ENCODE results near the gene S1PR5.
A peak's percentile ranks its signal among the peaks of the same experiment; 100 is the strongest.
"Not testable (repeated sequence)": the region's sequence is repeated elsewhere in the genome, so short reads cannot be mapped to it uniquely, and the experiment has no call there.

S1PR5 gene

DNA sequence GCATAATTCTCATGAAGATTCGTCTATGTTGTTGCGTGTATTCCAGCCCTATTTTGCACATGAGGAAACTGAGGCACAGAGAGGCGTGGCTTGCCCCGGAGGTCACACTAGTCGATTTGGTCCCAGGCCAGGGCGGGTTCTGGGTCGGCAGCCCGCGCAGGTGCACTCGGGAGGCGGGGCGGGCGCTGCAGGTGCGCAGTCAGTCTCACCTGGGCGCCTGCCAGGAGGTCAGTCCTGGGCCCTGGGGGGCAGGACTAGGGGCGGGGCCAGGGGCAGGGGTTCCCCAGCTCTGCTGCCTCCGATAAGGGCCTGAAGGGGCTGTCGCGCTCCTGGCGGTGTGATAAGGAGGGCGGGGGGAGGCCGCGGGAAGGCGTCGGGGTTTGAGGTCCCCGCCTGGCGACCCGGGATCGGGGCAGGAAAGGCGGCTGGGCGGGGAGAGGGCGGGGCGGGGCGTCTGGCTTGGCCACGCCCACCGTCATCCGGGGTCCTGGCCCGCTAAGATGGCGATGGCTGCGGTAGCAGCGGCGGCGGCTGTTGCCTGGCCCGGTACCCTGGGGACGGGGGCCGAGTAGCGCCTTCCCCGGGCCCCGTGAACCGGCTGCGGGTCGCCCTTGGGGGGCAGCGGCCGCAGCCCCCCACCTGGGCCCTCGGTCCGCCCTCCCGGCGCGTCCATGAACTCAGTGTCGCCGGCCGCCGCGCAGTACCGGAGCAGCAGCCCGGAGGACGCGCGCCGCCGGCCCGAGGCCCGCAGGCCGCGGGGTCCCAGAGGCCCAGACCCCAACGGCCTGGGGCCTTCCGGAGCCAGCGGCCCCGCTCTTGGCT, 26.4 kb upstream of the S1PR5 start, which contains the start of gene ATG4D:
TSS of gene ATG4D (plus strand) at position 485 of the 822 bp plus-strand sequence. CDS start at position 672, 187 bp downstream.
- DNase-seq = peak; percentile 98

DNA sequence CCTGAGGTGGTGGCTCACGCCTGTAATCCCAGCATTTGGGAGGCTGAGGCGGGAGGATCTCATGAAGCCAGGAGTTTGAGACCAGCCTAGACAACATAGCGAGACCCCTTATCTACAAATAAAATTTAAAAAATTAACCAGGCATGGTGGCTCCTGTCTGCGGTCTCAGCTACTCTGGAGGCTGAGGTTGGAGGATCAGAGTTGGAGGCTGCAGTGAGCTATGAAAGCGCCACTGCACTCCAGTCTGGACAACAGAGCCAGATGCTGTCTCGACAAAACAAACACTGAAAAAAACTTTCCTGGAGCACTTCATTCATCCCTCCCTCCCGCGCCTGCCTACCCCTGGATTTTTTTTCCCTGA, 25.8 kb upstream of the S1PR5 start:
- DNase-seq = no peak

GRCh38 chr19:10539016-10539415, 21.8 kb upstream of the S1PR5 start:
- not testable (repeated sequence) for DNase-seq

GRCh38 chr19:10538204-10538983, 21.1 kb upstream of the S1PR5 start:
- DNase-seq = no peak

DNA sequence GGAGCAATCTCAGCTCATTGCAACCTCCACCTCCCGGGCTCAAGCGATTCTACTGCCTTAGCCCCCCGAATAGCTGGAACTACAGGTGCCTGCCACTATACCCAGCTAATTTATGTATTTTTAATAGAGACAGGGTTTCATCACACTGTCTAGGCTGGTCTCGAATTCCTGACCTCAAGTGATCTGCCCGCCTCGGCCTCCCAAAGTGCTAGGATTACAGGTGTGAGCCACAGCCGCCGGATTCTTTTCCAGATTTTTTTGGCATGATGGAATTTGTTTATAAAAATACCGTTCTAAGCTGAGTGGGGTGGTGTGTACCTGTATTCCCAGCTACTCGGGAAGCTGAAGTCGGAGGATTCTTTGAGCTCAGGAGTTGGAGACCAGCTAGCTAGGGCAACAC, 20.4 kb upstream of the S1PR5 start:
- no peak for DNase-seq

- DNase-seq = no peak
Measured at GRCh38 chr19:10535613-10536012, 18.4 kb upstream of the S1PR5 start.

DNA sequence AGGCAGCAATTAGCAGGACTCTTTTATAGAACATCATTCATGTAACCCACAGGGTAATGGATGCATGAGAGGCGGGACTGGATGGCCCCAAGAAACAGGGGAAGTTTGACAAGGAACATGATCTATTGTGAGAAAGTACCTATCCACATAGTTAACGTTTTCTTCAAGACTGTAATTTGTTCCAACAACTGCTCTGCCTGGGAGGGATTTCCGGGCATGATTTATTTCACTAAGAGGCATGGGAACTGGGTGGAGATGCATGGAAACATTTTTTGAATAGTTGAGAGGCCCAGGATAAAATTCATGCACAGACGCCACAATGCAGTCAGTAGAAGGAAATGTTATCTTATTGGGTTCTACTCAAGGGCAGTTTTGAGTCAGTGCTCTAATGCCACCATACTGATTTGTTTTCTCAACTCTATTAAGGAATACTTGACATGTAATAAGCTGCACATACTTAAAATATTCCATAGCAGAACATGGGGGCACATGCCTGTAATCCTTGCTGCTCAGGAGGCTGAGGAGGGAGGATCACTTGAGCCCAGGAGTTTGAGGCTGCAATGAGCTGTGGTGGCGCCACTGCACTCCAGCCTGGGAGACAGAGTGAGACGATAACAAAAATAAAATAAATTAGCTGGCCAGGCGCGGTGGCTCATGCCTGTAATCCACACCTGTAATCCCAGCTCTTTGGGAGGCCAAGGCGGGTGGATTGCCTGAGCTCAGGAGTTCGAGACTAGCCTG, 16.6 kb upstream of the S1PR5 start:
- no peak for DNase-seq

DNA sequence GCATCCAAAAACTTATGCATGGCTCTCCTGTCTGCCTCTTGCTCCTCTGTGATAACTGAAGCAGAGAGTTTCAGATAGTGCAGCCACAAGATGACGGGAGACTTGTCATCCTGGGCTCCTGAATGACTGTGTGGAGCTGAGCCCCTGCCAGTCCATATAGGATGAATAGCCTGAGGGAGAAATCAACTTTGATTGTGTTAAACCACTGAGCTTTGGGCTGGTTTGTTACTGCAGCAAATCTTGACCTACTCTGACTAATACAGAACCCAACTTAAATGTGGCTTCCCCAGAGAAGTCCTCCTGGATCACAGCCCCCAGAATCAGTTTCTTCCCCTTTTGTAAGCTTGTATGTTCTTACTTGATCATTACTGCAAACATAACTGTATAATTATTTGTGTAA, 15.2 kb upstream of the S1PR5 start:
- DNase-seq = no peak

GRCh38 chr19:10526887-10527286, 9.6 kb upstream of the S1PR5 start:
- not testable (repeated sequence) for DNase-seq

DNA sequence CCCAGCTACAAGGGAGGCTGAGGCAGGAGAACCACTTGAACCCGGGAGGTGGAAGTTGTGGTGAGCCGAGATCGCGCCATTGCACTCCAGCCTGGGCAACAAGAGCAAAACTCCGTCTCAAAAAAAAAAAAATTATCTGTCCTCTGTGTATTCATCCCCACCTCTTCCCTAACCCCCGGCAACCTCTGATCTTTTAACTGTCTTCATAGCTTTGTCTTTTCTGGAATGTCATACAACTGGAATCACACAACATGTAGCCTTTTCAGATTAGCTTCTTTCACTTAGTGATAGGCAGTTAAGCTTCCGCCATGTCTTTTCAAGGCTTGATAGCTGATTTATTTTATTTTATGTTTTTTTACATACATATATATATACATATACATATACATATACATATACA, 8.4 kb upstream of the S1PR5 start:
- no peak for DNase-seq

- no peak for DNase-seq
Measured at GRCh38 chr19:10523135-10523636, 5.9 kb upstream of the S1PR5 start.

GRCh38 chr19:10521461-10522171, 4.4 kb upstream of the S1PR5 start:
- no peak for DNase-seq

GRCh38 chr19:10520652-10521318, 3.5 kb upstream of the S1PR5 start:
- no peak for DNase-seq

DNA sequence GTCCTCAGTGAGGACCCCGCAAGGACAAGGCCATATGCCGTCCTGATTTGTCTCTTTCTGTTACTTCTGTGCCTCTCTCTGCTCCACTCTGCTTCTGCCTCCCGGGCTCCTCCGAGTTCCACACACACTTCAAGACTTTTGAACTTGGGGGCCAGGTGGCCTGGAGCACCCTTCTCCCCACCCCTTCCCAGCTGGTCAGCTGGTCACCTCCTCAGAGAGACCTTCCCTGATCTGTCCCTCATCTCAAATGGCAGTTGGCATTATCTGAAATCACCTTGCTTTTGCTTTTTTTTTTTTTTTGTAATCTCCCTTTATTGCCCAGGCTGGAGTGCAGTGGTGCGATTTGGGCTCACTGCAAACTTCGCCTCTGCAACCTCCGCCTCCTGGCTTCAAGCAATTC, 2.2 kb upstream of the S1PR5 start:
- DNase-seq = no peak

- DNase-seq = no peak
Measured at GRCh38 chr19:10518444-10519361, 1.5 kb upstream of the S1PR5 start.

DNA sequence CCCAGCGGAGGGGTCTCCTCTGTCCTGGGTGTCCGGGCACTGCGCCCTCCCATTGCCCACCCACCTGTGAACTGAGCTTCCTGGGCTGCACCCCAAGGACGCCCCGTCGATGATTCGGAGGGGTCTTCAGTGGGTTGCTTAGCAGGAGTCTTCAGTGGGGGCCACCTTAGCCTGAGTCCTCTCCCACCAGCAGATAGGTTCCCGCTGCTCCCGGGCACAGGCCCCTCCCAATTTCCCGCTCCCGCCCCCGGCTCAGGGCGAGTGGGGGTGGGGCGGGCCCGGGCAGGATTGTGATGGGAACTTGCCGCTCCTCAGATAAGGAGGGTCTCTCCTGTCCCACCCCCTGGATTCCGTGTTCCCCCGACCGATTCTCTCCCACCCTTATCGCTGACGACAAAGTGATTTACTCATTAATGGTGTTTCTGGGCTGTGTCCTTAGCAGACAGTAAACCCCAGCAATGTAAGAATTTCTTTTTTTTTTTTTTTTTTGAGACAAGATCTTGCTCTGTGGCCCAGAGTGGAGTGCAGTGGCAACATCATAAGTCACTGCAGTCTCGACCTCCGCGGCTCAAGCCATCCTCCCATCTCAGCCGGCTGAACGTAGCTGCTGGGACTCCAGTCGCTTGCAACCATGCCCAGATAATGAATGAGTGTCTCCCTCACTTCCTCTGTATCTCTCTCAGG, 655 bp upstream of the S1PR5 start:
- peak; percentile 60 for DNase-seq

GRCh38 chr19:10516671-10517286, 468 bp downstream of the S1PR5 start:
- no peak for DNase-seq

GRCh38 chr19:10516064-10516385, 1.2 kb downstream of the S1PR5 start:
- DNase-seq = no peak

DNA sequence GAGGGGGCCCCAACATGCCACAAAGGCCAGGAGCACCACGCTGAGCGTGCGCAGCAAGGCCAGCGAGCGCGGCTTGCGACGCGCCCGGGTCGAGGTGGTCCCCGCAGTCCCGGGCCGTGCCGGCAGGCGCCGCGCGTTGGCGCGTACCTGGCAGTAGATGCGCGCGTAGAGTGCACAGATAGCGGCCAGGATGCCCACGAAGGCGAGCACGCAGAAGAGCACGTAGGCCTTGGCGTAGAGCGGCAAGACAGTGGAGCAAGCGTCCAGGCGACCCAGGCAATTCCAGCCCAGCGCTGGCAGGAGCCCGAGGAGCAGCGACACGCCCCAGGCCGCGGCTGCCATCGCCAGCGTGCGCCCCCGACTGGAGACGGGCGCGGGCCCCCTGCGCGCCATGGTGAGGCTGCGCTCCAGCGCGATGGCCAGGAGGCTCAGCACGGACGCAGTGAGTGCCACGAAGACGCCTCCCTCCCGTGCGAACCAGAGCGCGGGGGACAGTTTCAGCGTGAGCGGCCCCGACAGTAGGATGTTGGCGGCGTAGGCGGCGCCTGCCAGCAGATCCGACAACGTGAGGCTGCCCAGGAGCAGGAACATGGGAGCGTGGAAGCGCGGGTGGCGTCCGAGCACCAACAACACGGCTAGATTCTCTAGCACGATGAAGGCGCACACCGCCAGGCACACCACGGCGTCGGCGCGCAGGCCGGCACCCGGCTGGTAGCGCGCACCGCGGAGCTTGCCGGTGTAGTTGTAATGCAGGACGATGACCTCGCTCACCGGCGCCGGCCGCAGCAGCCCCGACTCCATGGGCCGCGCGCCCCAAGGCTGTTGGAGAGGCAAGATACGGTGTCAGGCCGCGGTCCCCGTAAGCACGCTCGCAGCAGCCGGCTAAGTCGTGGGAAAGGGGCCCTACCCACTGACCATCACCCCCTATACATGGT, 2.8 kb downstream of the S1PR5 start:
- DNase-seq = no peak
